Activated T-cell treated with anti-CD3 and anti-CD28 coated beads, Interleukin-2, amount 50 U/mL, for 72 hours (primary cell): Measurements from ENCODE around the gene MAFF. TPM values are rescaled to one million over a fixed set of nuclear protein-coding genes. Genes with fewer than 3 reads are reported as not detected.

Experiments used
- ATAC-seq, 2 donors: fragments of 150-1000 bp; cut with Tn5 transposase; replicated peaks in 1 of 2; 2 replicates each; pipeline ENCODE4 v1.10.0; 2021; ENCODE audit warnings: moderate library complexity in 2 of 2, mild to moderate bottlenecking in 1 of 2
- DNase-seq, 2 donors: peaks; one replicate each; pipeline ENCODE4 v3.0.0; 2021 to 2022; ENCODE audit warnings: mixed read lengths in 1 of 2
- H3K27ac Mint-ChIP-seq: one replicate; pipeline ENCODE4 v1.8.0; 2022; ENCODE audit warnings: mild to moderate bottlenecking, moderate library complexity, mixed read lengths
- H3K27me3 Mint-ChIP-seq: one replicate; pipeline ENCODE4 v1.8.0; 2022; ENCODE audit warnings: low read depth, mixed read lengths
- H3K36me3 Mint-ChIP-seq, 2 donors: one replicate each; pipeline ENCODE4 v1.8.0; 2022; ENCODE audit warnings: mixed read lengths in 2 of 2, mild to moderate bottlenecking in 1 of 2; ENCODE audit not compliant: insufficient read depth in 2 of 2
- H3K4me1 Mint-ChIP-seq: one replicate; pipeline ENCODE4 v1.8.0; 2022; ENCODE audit warnings: low read depth, mixed read lengths
- H3K4me3 Mint-ChIP-seq, 2 donors: one replicate each; pipeline ENCODE4 v1.8.0; 2022; ENCODE audit warnings: mild to moderate bottlenecking in 2 of 2, mixed read lengths in 2 of 2, moderate library complexity in 2 of 2
- H3K9me3 Mint-ChIP-seq, 2 donors: one replicate each; pipeline ENCODE4 v1.8.0; 2022; ENCODE audit warnings: mixed read lengths in 2 of 2
- total RNA-seq, 2 donors: library from RNA; stranded (reverse); gene quantifications; one replicate each; pipeline ENCODE4 v1.2.3, GENCODE V29; 2022

The MAFF gene
- total RNA-seq, 2 donors from 2014 or later = 15.6 to 20.3 TPM

- H3K9me3 Mint-ChIP-seq = no peaks in the 10 kb centered on the region
- no peak for DNase-seq
- peaks cover 20% of the 10 kb centered on the region for H3K4me1 Mint-ChIP-seq
- no peak overlapping the region for H3K4me3 Mint-ChIP-seq
- ATAC-seq = no peak
- no peaks in the 10 kb centered on the region for H3K36me3 Mint-ChIP-seq
- no peaks in the 10 kb centered on the region for H3K27me3 Mint-ChIP-seq
- H3K27ac Mint-ChIP-seq = no peak overlapping the region
Observed at GRCh38 chr22:38257650-38258250, 56.0 kb downstream of the MAFF start.

- H3K27ac Mint-ChIP-seq = no peak overlapping the region
Observed at GRCh38 chr22:38258895-38259294, 57.1 kb downstream of the MAFF start.

GRCh38 chr22:38259370-38259769, 57.6 kb downstream of the MAFF start:
- H3K27ac Mint-ChIP-seq = no peak overlapping the region
- no peak for DNase-seq
- H3K27me3 Mint-ChIP-seq = no peaks in the 10 kb centered on the region
- no peaks in the 10 kb centered on the region for H3K9me3 Mint-ChIP-seq
- no peaks in the 10 kb centered on the region for H3K36me3 Mint-ChIP-seq
- ATAC-seq = no peak
- H3K4me3 Mint-ChIP-seq = no peak overlapping the region
- peaks cover 26% of the 10 kb centered on the region for H3K4me1 Mint-ChIP-seq

More at GRCh38 chr22:38258895-38259294, 57.1 kb downstream of the MAFF start:
- DNase-seq (no peak), ATAC-seq (no peak)
- Mint-ChIP-seq H3K4me3 (no peak overlapping the region), H3K9me3 (no peaks in the 10 kb centered on the region), H3K27me3 (no peaks in the 10 kb centered on the region), H3K4me1 (peaks cover 26% of the 10 kb centered on the region), H3K36me3 (no peaks in the 10 kb centered on the region)

- Mint-ChIP-seq H3K4me3 (peak overlapping the region in 1 of 2 donors; percentile 29), H3K27me3 (no peaks in the 10 kb centered on the region)
Observed at GRCh38 chr22:38260761-38261681, 59.2 kb downstream of the MAFF start.

GRCh38 chr22:38262051-38262795, 60.4 kb downstream of the MAFF start:
- H3K4me1 Mint-ChIP-seq = peaks cover 44% of the 10 kb centered on the region
- H3K27me3 Mint-ChIP-seq = no peaks in the 10 kb centered on the region
- H3K9me3 Mint-ChIP-seq = no peaks in the 10 kb centered on the region
- peak; percentile 59 to 66 for DNase-seq
- peak; percentile 69 to 71 for ATAC-seq
- H3K27ac Mint-ChIP-seq = peak overlapping the region; percentile 55
- H3K36me3 Mint-ChIP-seq = no peaks in the 10 kb centered on the region
- peak overlapping the region; percentile 4 to 25 for H3K4me3 Mint-ChIP-seq

More at GRCh38 chr22:38260761-38261681, 59.2 kb downstream of the MAFF start:
- Mint-ChIP-seq H3K9me3 (no peaks in the 10 kb centered on the region), H3K4me1 (peaks cover 32% of the 10 kb centered on the region), H3K27ac (peak overlapping the region; percentile 3), H3K36me3 (no peaks in the 10 kb centered on the region)
- DNase-seq (no peak), ATAC-seq (no peak)

- no peaks in the 10 kb centered on the region for H3K27me3 Mint-ChIP-seq
- ATAC-seq (no peak), DNase-seq (no peak)
- H3K27ac Mint-ChIP-seq = no peak overlapping the region
- H3K4me1 Mint-ChIP-seq = peaks cover 61% of the 10 kb centered on the region
- no peaks in the 10 kb centered on the region for H3K36me3 Mint-ChIP-seq
- H3K9me3 Mint-ChIP-seq = no peaks in the 10 kb centered on the region
- H3K4me3 Mint-ChIP-seq = no peak overlapping the region
Observed at GRCh38 chr22:38264322-38264843, 62.6 kb downstream of the MAFF start.

Other genes with a start within 250 kb of the MAFF start
- under 1 TPM; 0.19 to 0.30 TPM for gene C22orf23, start 248.4 kb upstream of the MAFF start, total RNA-seq
- gene POLR2F, start 248.3 kb upstream of the MAFF start, total RNA-seq = 10 to 100 TPM; 43.4 to 47.9 TPM
- gene SOX10, start 217.4 kb upstream of the MAFF start, total RNA-seq = not detected
- 10 to 100 TPM; 21.2 to 24.2 TPM for gene PICK1, start 144.6 kb upstream of the MAFF start, total RNA-seq
- not detected for gene SLC16A8, start 117.8 kb upstream of the MAFF start, total RNA-seq
- 1 to 10 TPM; 1.3 to 1.4 TPM for gene BAIAP2L2, start 91.3 kb upstream of the MAFF start, total RNA-seq
- 100 to 1,000 TPM in 1 of 2 donors, 10 to 100 TPM in 1; 87.5 to 102 TPM for gene PLA2G6, start 20.2 kb upstream of the MAFF start, total RNA-seq
- gene TMEM184B, start 71.0 kb downstream of the MAFF start, total RNA-seq = 10 to 100 TPM; 22.9 to 27.5 TPM
- 100 to 1,000 TPM; 106 to 107 TPM for gene CSNK1E, start 115.4 kb downstream of the MAFF start, total RNA-seq